WTC11 (cell line): ENCODE data around the gene DISP2. TPM values are rescaled to one million over a fixed set of nuclear protein-coding genes. Genes with fewer than 3 reads are reported as not detected.
A peak's percentile ranks its signal among the peaks of the same experiment; 100 is the strongest.

ENCODE experiments used
- ATAC-seq: fragments of 200-7000 bp; cut with Tn5 transposase; 2 replicates; pipeline ENCODE4 v1.10.0; 2021; ENCODE audit warnings: mild to moderate bottlenecking, moderate library complexity
- CTCF ChIA-PET: fragments of 300-600 bp; sonication (Branson Sonifier 250); formaldehyde crosslinking; loops from one replicate; lab custom pipeline; 2021; ENCODE audit warnings: antibody characterized with exemption; lab: Charles Lee
- POLR2A ChIA-PET: fragments of 350-600 bp; sonication (Branson Sonifier 250); formaldehyde crosslinking; loops from one replicate; lab custom pipeline; 2021; ENCODE audit warnings: antibody characterized with exemption; lab: Charles Lee
- DNase-seq: peaks from one replicate; pipeline ENCODE4 v3.0.0; 2021; ENCODE audit warnings: low spot score
- H3K27ac Mint-ChIP-seq: 2 replicates; pipeline ENCODE4 v1.8.0; 2021; ENCODE audit warnings: mixed read lengths
- H3K27me3 Mint-ChIP-seq: 2 replicates; pipeline ENCODE4 v1.8.0; 2021; ENCODE audit warnings: low read depth, mild to moderate bottlenecking, moderate library complexity, mixed read lengths
- H3K36me3 Mint-ChIP-seq: 2 replicates; pipeline ENCODE4 v1.8.0; 2021; ENCODE audit warnings: mixed read lengths
- H3K4me1 Mint-ChIP-seq: 2 replicates; pipeline ENCODE4 v1.8.0; 2022; ENCODE audit warnings: mixed read lengths
- H3K4me3 Mint-ChIP-seq: 2 replicates; pipeline ENCODE4 v1.8.0; 2021; ENCODE audit warnings: mild to moderate bottlenecking, moderate library complexity, mixed read lengths
- H3K9me3 Mint-ChIP-seq: 2 replicates; pipeline ENCODE4 v1.8.0; 2021; ENCODE audit warnings: mixed read lengths
- ELF4 ChIP-seq: sonication (generic); formaldehyde crosslinking; IDR thresholded peaks from 2 replicates; pipeline ENCODE4 v1.8.1; 2022; ENCODE audit warnings: low read depth, mild to moderate bottlenecking, moderate library complexity, missing genetic modification reagents
- EMX1 ChIP-seq: fragments of 250-450 bp; sonication (Bioruptor Pico); IDR thresholded peaks from 2 replicates; pipeline ENCODE4 v1.8.0; 2021; ENCODE audit warnings: mild to moderate bottlenecking
- ETV6 ChIP-seq: sonication (generic); formaldehyde crosslinking; IDR thresholded peaks from 2 replicates; pipeline ENCODE4 v1.8.1; 2022; ENCODE audit warnings: mild to moderate bottlenecking, missing genetic modification reagents
- FOXK1 ChIP-seq: sonication (generic); formaldehyde crosslinking; IDR thresholded peaks from 2 replicates; pipeline ENCODE4 v1.8.0; 2022; ENCODE audit warnings: mild to moderate bottlenecking, moderate library complexity, missing genetic modification reagents
- GTF2I ChIP-seq: fragments of 250-450 bp; sonication (Bioruptor Pico); conservative IDR thresholded peaks from 2 replicates; pipeline ENCODE4 v1.4.0; 2021; ENCODE audit warnings: mild to moderate bottlenecking
- NFE2L1 ChIP-seq: sonication (generic); formaldehyde crosslinking; IDR thresholded peaks from 2 replicates; pipeline ENCODE4 v1.8.1; 2023; ENCODE audit warnings: missing genetic modification reagents
- RORB ChIP-seq: fragments of 250-450 bp; sonication (Bioruptor Pico); IDR thresholded peaks from 2 replicates; pipeline ENCODE4 v1.9.0; 2021; ENCODE audit warnings: mild to moderate bottlenecking
- SMAD3 ChIP-seq: sonication (generic); formaldehyde crosslinking; IDR thresholded peaks from 2 replicates; pipeline ENCODE4 v1.8.0; 2022; ENCODE audit warnings: missing genetic modification reagents, mild to moderate bottlenecking, borderline replicate concordance
- TEAD1 ChIP-seq: sonication (generic); formaldehyde crosslinking; IDR thresholded peaks from 2 replicates; pipeline ENCODE4 v1.8.0; 2022; ENCODE audit warnings: mild to moderate bottlenecking, missing genetic modification reagents
- total RNA-seq: library from RNA; stranded (reverse); gene quantifications from 3 replicates; pipeline ENCODE4 v1.2.3, GENCODE V29; 2021
- TF ChIP-seq, protein P1 (sequence below): sonication (generic); formaldehyde crosslinking; IDR thresholded peaks from 2 replicates; pipeline ENCODE4 v1.8.0; 2022; ENCODE audit warnings: missing genetic modification reagents
- TF ChIP-seq, protein P2 (sequence below): sonication (generic); formaldehyde crosslinking; IDR thresholded peaks from 2 replicates; pipeline ENCODE4 v1.8.0; 2023; ENCODE audit warnings: missing genetic modification reagents, mild to moderate bottlenecking, borderline replicate concordance
- TF ChIP-seq, protein P3 (sequence below): sonication (generic); formaldehyde crosslinking; IDR thresholded peaks from 2 replicates; pipeline ENCODE4 v1.8.0; 2022; ENCODE audit warnings: mild to moderate bottlenecking, missing genetic modification reagents
- TF ChIP-seq, protein P4 (sequence below): sonication (generic); formaldehyde crosslinking; IDR thresholded peaks from 2 replicates; pipeline ENCODE4 v1.8.1; 2022; ENCODE audit warnings: mild to moderate bottlenecking, missing genetic modification reagents, moderate library complexity, borderline replicate concordance
- TF ChIP-seq, protein P5 (sequence below): sonication (generic); formaldehyde crosslinking; IDR thresholded peaks from 2 replicates; pipeline ENCODE4 v1.8.1; 2023; ENCODE audit warnings: mild to moderate bottlenecking, missing genetic modification reagents, borderline replicate concordance
- TF ChIP-seq, protein P6 (sequence below): fragments of 250-450 bp; sonication (Bioruptor Pico); IDR thresholded peaks from 2 replicates; pipeline ENCODE4 v1.9.0; 2021; ENCODE audit warnings: mild to moderate bottlenecking

Gene DISP2
- total RNA-seq, 1 experiment from 2014 or later = 3.5 TPM

DNA sequence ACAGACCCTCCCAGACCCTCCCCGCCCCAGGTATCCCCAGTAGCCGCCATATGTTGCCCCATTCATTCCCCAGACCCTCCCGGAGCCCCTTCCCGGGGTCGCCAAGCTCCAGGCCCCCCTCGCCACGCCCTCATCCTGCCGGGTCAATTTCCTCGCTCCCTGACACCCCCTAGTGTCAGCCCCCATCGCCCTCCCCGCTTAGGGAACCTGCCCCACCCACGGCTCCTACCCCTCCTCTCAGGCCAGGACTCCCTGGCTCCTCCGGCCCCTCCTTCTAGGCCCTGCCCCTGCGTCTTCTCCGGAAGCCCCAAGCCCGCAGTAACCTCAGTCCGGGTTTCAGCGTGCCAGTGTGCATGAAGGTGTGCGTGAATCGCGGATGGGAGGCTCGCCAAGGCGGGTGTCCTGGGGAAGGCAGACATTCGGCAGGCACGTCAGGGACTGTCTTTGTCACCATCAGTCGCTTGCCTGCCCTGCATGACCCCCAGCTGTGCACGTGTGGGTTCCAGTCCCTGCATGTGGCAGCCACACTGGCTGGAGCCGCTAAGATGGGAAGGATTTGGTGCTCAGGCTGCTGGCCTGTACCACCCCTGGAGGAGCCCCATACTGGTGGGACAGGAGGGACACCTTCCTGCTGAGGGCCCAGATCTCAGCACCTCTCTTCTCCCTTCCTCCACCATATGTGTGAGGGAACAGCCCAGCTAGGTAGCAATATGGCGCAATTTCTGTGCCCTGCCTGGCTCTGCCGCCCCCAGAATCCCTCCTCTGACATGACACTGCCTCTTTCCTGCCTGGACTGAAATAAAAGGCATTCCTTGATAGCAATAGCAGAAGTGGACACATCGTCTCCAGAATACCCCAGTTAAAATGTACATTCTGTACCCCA is 693 bp downstream of the DISP2 start:
- POLR2A ChIA-PET = interaction anchor here (0.6 kb wide), 1 partner anchor 42 kb away, joined by 6 read pairs; no protein-coding TSS in a partner anchor

DNA sequence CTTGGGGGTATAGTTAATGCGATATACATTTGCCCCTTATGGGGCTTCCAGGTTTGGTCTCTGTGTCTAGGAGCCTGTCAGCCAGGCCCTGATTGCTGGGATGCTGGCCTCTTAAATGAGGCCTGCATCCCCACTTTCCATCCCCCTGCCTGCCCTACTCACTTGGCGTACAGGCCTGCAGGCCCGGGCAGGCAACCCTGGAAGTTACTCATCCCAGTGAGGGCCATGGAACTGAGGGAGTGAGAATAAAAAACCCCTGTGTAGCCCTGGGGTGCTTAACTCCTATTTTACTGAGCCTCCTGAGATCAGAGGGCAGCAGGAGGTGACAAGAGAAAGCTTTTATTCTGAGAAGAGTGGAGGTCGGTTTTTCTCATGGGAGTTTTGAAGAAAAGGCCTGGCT is 2.0 kb downstream of the DISP2 start:
- CTCF ChIA-PET = no interaction called here

More for the DNA sequence above, 693 bp downstream of the DISP2 start:
- Mint-ChIP-seq H3K27ac (no peak overlapping the region), H3K4me3 (peak overlapping the region; percentile 78), H3K4me1 (peaks cover 26% of the 10 kb centered on the region), H3K9me3 (no peaks in the 10 kb centered on the region), H3K27me3 (peaks cover 34% of the 10 kb centered on the region), H3K36me3 (no peaks in the 10 kb centered on the region)
- CTCF ChIA-PET = interaction anchor here (0.6 to 7.2 kb wide), 7 partner anchors 9 to 576 kb away, joined by 3 to 63 read pairs (median 5); partner anchors contain the start of gene FSIP1
- DNase-seq (peak; percentile 57), ATAC-seq (peak; percentile 46)
- TF ChIP-seq TEAD1 (CRISPR knock-in tag) (peak; percentile 14; the same call in 1 of the 2 replicates), ELF4 (CRISPR knock-in tag) (no peak), EMX1 (CRISPR knock-in tag) (no peak), ETV6 (CRISPR knock-in tag) (peak; percentile 34; the same call in 1 of the 2 replicates), FOXK1 (CRISPR knock-in tag) (0 out of 2 replicates have a peak, but pooled peaks have one; percentile 25), SMAD3 (CRISPR knock-in tag) (no peak)
- TF ChIP-seq, protein P1, sequence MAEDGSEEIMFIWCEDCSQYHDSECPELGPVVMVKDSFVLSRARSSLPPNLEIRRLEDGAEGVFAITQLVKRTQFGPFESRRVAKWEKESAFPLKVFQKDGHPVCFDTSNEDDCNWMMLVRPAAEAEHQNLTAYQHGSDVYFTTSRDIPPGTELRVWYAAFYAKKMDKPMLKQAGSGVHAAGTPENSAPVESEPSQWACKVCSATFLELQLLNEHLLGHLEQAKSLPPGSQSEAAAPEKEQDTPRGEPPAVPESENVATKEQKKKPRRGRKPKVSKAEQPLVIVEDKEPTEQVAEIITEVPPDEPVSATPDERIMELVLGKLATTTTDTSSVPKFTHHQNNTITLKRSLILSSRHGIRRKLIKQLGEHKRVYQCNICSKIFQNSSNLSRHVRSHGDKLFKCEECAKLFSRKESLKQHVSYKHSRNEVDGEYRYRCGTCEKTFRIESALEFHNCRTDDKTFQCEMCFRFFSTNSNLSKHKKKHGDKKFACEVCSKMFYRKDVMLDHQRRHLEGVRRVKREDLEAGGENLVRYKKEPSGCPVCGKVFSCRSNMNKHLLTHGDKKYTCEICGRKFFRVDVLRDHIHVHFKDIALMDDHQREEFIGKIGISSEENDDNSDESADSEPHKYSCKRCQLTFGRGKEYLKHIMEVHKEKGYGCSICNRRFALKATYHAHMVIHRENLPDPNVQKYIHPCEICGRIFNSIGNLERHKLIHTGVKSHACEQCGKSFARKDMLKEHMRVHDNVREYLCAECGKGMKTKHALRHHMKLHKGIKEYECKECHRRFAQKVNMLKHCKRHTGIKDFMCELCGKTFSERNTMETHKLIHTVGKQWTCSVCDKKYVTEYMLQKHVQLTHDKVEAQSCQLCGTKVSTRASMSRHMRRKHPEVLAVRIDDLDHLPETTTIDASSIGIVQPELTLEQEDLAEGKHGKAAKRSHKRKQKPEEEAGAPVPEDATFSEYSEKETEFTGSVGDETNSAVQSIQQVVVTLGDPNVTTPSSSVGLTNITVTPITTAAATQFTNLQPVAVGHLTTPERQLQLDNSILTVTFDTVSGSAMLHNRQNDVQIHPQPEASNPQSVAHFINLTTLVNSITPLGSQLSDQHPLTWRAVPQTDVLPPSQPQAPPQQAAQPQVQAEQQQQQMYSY (CRISPR knock-in tag) = 0 out of 2 replicates have a peak, but pooled peaks have one; percentile 19
- TF ChIP-seq, protein P2, sequence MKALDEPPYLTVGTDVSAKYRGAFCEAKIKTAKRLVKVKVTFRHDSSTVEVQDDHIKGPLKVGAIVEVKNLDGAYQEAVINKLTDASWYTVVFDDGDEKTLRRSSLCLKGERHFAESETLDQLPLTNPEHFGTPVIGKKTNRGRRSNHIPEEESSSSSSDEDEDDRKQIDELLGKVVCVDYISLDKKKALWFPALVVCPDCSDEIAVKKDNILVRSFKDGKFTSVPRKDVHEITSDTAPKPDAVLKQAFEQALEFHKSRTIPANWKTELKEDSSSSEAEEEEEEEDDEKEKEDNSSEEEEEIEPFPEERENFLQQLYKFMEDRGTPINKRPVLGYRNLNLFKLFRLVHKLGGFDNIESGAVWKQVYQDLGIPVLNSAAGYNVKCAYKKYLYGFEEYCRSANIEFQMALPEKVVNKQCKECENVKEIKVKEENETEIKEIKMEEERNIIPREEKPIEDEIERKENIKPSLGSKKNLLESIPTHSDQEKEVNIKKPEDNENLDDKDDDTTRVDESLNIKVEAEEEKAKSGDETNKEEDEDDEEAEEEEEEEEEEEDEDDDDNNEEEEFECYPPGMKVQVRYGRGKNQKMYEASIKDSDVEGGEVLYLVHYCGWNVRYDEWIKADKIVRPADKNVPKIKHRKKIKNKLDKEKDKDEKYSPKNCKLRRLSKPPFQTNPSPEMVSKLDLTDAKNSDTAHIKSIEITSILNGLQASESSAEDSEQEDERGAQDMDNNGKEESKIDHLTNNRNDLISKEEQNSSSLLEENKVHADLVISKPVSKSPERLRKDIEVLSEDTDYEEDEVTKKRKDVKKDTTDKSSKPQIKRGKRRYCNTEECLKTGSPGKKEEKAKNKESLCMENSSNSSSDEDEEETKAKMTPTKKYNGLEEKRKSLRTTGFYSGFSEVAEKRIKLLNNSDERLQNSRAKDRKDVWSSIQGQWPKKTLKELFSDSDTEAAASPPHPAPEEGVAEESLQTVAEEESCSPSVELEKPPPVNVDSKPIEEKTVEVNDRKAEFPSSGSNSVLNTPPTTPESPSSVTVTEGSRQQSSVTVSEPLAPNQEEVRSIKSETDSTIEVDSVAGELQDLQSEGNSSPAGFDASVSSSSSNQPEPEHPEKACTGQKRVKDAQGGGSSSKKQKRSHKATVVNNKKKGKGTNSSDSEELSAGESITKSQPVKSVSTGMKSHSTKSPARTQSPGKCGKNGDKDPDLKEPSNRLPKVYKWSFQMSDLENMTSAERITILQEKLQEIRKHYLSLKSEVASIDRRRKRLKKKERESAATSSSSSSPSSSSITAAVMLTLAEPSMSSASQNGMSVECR (CRISPR knock-in tag) = peak; percentile 61
- TF ChIP-seq, protein P3, sequence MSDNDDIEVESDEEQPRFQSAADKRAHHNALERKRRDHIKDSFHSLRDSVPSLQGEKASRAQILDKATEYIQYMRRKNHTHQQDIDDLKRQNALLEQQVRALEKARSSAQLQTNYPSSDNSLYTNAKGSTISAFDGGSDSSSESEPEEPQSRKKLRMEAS (CRISPR knock-in tag) = 0 out of 2 replicates have a peak, but pooled peaks have one; percentile 50

DNA sequence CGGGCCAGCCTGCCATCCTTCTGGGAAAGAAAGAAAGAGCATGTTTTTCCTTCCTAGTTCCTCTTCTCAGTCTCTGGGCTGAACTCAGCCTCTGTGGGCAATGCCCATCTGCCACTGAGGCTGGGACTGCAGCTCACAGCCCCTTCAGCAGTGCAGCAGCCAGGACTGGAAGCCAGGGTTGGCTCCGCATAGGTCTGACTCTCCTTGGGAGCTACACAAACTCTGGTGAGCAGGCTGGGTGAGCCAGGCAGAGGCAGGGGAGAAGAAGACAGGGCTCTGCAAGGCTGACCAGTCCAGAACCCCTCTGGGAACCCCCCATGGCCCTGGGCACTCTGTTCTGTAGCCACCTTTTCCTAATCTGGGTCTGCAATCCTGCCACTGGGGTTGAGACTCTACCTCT is 3.6 kb downstream of the DISP2 start:
- peaks cover 8% of the 10 kb centered on the region for H3K4me1 Mint-ChIP-seq
- DNase-seq (no peak), ATAC-seq (no peak)
- peaks cover 30% of the 10 kb centered on the region for H3K27me3 Mint-ChIP-seq
- no peaks in the 10 kb centered on the region for H3K36me3 Mint-ChIP-seq
- no peak overlapping the region for H3K27ac Mint-ChIP-seq
- H3K4me3 Mint-ChIP-seq = no peak overlapping the region
- ChIA-PET POLR2A (no interaction called here), CTCF (interaction anchor here (0.6 to 3.1 kb wide), 2 partner anchors 17 to 23 kb away, joined by 4 to 10 read pairs; no protein-coding TSS in a partner anchor)
- H3K9me3 Mint-ChIP-seq = no peaks in the 10 kb centered on the region
- TF ChIP-seq, protein P4, sequence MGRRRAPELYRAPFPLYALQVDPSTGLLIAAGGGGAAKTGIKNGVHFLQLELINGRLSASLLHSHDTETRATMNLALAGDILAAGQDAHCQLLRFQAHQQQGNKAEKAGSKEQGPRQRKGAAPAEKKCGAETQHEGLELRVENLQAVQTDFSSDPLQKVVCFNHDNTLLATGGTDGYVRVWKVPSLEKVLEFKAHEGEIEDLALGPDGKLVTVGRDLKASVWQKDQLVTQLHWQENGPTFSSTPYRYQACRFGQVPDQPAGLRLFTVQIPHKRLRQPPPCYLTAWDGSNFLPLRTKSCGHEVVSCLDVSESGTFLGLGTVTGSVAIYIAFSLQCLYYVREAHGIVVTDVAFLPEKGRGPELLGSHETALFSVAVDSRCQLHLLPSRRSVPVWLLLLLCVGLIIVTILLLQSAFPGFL = no peak
- TF ChIP-seq RORB (no peak), GTF2I (CRISPR knock-in tag) (no peak)
- TF ChIP-seq, protein P5, sequence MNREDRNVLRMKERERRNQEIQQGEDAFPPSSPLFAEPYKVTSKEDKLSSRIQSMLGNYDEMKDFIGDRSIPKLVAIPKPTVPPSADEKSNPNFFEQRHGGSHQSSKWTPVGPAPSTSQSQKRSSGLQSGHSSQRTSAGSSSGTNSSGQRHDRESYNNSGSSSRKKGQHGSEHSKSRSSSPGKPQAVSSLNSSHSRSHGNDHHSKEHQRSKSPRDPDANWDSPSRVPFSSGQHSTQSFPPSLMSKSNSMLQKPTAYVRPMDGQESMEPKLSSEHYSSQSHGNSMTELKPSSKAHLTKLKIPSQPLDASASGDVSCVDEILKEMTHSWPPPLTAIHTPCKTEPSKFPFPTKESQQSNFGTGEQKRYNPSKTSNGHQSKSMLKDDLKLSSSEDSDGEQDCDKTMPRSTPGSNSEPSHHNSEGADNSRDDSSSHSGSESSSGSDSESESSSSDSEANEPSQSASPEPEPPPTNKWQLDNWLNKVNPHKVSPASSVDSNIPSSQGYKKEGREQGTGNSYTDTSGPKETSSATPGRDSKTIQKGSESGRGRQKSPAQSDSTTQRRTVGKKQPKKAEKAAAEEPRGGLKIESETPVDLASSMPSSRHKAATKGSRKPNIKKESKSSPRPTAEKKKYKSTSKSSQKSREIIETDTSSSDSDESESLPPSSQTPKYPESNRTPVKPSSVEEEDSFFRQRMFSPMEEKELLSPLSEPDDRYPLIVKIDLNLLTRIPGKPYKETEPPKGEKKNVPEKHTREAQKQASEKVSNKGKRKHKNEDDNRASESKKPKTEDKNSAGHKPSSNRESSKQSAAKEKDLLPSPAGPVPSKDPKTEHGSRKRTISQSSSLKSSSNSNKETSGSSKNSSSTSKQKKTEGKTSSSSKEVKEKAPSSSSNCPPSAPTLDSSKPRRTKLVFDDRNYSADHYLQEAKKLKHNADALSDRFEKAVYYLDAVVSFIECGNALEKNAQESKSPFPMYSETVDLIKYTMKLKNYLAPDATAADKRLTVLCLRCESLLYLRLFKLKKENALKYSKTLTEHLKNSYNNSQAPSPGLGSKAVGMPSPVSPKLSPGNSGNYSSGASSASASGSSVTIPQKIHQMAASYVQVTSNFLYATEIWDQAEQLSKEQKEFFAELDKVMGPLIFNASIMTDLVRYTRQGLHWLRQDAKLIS (CRISPR knock-in tag) = no peak
- TF ChIP-seq, protein P6, sequence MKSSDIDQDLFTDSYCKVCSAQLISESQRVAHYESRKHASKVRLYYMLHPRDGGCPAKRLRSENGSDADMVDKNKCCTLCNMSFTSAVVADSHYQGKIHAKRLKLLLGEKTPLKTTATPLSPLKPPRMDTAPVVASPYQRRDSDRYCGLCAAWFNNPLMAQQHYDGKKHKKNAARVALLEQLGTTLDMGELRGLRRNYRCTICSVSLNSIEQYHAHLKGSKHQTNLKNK (CRISPR knock-in tag) = no peak

More for the DNA sequence above, 2.0 kb downstream of the DISP2 start:
- Mint-ChIP-seq H3K36me3 (no peaks in the 10 kb centered on the region), H3K27ac (no peak overlapping the region), H3K4me1 (peaks cover 13% of the 10 kb centered on the region), H3K4me3 (0 out of 2 replicates have a peak overlapping the region, but pooled peaks have one; percentile 78), H3K27me3 (peaks cover 34% of the 10 kb centered on the region), H3K9me3 (no peaks in the 10 kb centered on the region)
- ATAC-seq (no peak), DNase-seq (no peak)
- TF ChIP-seq NFE2L1 (CRISPR knock-in tag) = no peak
- POLR2A ChIA-PET = no interaction called here
